ENCODE measurements around the gene TNK2. TPM values are rescaled to one million over a fixed set of nuclear protein-coding genes. Genes with fewer than 3 reads are reported as not detected.

The TNK2 gene
- total and polyA plus RNA-seq, 2 experiments from 2014 or later: 26.1 to 95.3 TPM

GRCh38 chr3:195913382-195913781, 5.0 kb upstream of the TNK2 start:
- no peaks in the 10 kb centered on the region for H3K27me3 ChIP-seq
- no peaks in the 10 kb centered on the region for H3K36me3 ChIP-seq
- no peak for DNase-seq (ENCODE audit: low read depth in 1 of 2, low spot score in 1 of 2)
- H3K27ac ChIP-seq: no peak overlapping the region
- H3K9me3 ChIP-seq (ENCODE audit: low read depth): no peaks in the 10 kb centered on the region
- peaks cover 13% of the 10 kb centered on the region for H3K4me1 ChIP-seq (ENCODE audit: low read depth)
- TF ChIP-seq CTCF (IDR thresholded peaks at IDR 0.05; ENCODE audit: low read depth, low read length): no peak
- H3K4me3 ChIP-seq: no peak overlapping the region

GRCh38 chr3:195911946-195912270, 3.6 kb upstream of the TNK2 start:
- H3K4me3 ChIP-seq: no peak overlapping the region
- no peaks in the 10 kb centered on the region for H3K9me3 ChIP-seq (ENCODE audit: low read depth)
- no peak for TF ChIP-seq CTCF (IDR thresholded peaks at IDR 0.05; ENCODE audit: low read depth, low read length)
- H3K27ac ChIP-seq: no peak overlapping the region
- DNase-seq (ENCODE audit: low read depth in 1 of 2, low spot score in 1 of 2): no peak
- H3K36me3 ChIP-seq: no peaks in the 10 kb centered on the region
- peaks cover 23% of the 10 kb centered on the region for H3K4me1 ChIP-seq (ENCODE audit: low read depth)
- H3K27me3 ChIP-seq: no peaks in the 10 kb centered on the region

- no peaks in the 10 kb centered on the region for H3K36me3 ChIP-seq
- H3K27me3 ChIP-seq: no peaks in the 10 kb centered on the region
- TF ChIP-seq CTCF (IDR thresholded peaks at IDR 0.05; ENCODE audit: low read depth, low read length): no peak
- no peak for DNase-seq (ENCODE audit: low read depth in 1 of 2, low spot score in 1 of 2)
- H3K4me1 ChIP-seq (ENCODE audit: low read depth): peaks cover 23% of the 10 kb centered on the region
- H3K9me3 ChIP-seq (ENCODE audit: low read depth): no peaks in the 10 kb centered on the region
- H3K27ac ChIP-seq: no peak overlapping the region
- H3K4me3 ChIP-seq: no peak overlapping the region
These were observed 2.9 kb upstream of the TNK2 start for GRCh38 chr3:195911041-195911945.

GRCh38 chr3:195910499-195910845, 2.1 kb upstream of the TNK2 start:
- Histone ChIP-seq H3K9me3 (ENCODE audit: low read depth) (no peaks in the 10 kb centered on the region), H3K4me1 (ENCODE audit: low read depth) (peaks cover 28% of the 10 kb centered on the region), H3K27me3 (no peaks in the 10 kb centered on the region), H3K4me3 (peak overlapping the region; percentile 44), H3K27ac (peak overlapping the region; percentile 84), H3K36me3 (no peaks in the 10 kb centered on the region)
- TF ChIP-seq CTCF (IDR thresholded peaks at IDR 0.05; ENCODE audit: low read depth, low read length): no peak
- DNase-seq (ENCODE audit: low read depth in 1 of 2, low spot score in 1 of 2): no peak

GRCh38 chr3:195909644-195910498, 1.5 kb upstream of the TNK2 start:
- peaks cover 28% of the 10 kb centered on the region for H3K4me1 ChIP-seq (ENCODE audit: low read depth)
- no peak for TF ChIP-seq CTCF (IDR thresholded peaks at IDR 0.05; ENCODE audit: low read depth, low read length)
- H3K9me3 ChIP-seq (ENCODE audit: low read depth): no peaks in the 10 kb centered on the region
- H3K4me3 ChIP-seq: peak overlapping the region; percentile 67
- H3K27me3 ChIP-seq: no peaks in the 10 kb centered on the region
- peak overlapping the region; percentile 84 for H3K27ac ChIP-seq
- DNase-seq (ENCODE audit: low read depth in 1 of 2, low spot score in 1 of 2): peak; percentile 86 to 92
- H3K36me3 ChIP-seq: no peaks in the 10 kb centered on the region
